B cell (primary cell): Measurements from ENCODE around the gene COG5. TPM values are rescaled to one million over a fixed set of nuclear protein-coding genes. Genes with fewer than 3 reads are reported as not detected.
A peak's percentile ranks its signal among the peaks of the same experiment; 100 is the strongest.

ENCODE experiments used
- ATAC-seq: fragments of 200-7000 bp; cut with Tn5 transposase; one replicate; pipeline ENCODE4 v1.10.0; 2021; ENCODE audit warnings: low read depth, mild to moderate bottlenecking, moderate number of reproducible peaks, moderate library complexity
- CTCF ChIA-PET: fragments of 350-600 bp; sonication (Branson Sonifier 250); formaldehyde crosslinking; loops from one replicate; lab custom pipeline; 2021; ENCODE audit warnings: antibody characterized with exemption, inconsistent platforms; lab: Charles Lee
- POLR2A ChIA-PET: fragments of 350-600 bp; sonication (Branson Sonifier 250); formaldehyde crosslinking; loops from one replicate; lab custom pipeline; 2021; ENCODE audit warnings: antibody characterized with exemption; lab: Charles Lee
- DNase-seq: peaks from one replicate; pipeline ENCODE4 v3.0.0; 2013
- H2AFZ ChIP-seq: 2 replicates; pipeline ENCODE4 v1.6.1; 2012; ENCODE audit warnings: mild to moderate bottlenecking, low read depth, low read length; ENCODE audit not compliant: insufficient read depth, poor library complexity, severe bottlenecking
- H3K27ac ChIP-seq, 2 donors: 1 replicate in 1 of 2; 2 replicates in 1 of 2; pipeline ENCODE4 v1.5.1; 2012 to 2013; ENCODE audit warnings: low read length in 2 of 2, mild to moderate bottlenecking in 2 of 2, moderate library complexity in 1 of 2
- H3K27me3 ChIP-seq, 4 experiments: fragments of 200-600 bp in 1 of 4; sonication (generic) in 1 of 4; replicated peaks in 1 of 4; 1 replicate in 2 of 4; 2 replicates in 2 of 4; pipeline versions ENCODE4 v1.6.1 to v1.7.0; 2013 to 2016; ENCODE audit warnings: low read length in 3 of 4, mild to moderate bottlenecking in 2 of 4, mixed read lengths in 1 of 4, moderate library complexity in 1 of 4; ENCODE audit not compliant: insufficient read depth in 4 of 4, control insufficient read depth in 3 of 4; ENCODE audit errors: control extremely low read depth in 1 of 4
- H3K36me3 ChIP-seq, 2 experiments: replicated peaks in 1 of 2; 1 replicate in 1 of 2; 2 replicates in 1 of 2; pipeline versions ENCODE4 v1.6.1 to v1.7.1; 2013; ENCODE audit warnings: low read length in 1 of 2; ENCODE audit not compliant: insufficient read depth in 2 of 2, control insufficient read depth in 1 of 2; ENCODE audit errors: control extremely low read depth in 1 of 2, extremely low read depth in 1 of 2
- H3K4me1 ChIP-seq, 2 donors: fragments of 200-600 bp in 1 of 2; sonication (generic) in 1 of 2; 1 replicate in 1 of 2; 2 replicates in 1 of 2; pipeline versions ENCODE4 v1.5.1 to v1.6.1; 2013 to 2017; ENCODE audit warnings: low read length in 2 of 2; ENCODE audit not compliant: control insufficient read depth in 2 of 2, insufficient read depth in 2 of 2
- H3K4me2 ChIP-seq: replicated peaks from 2 replicates; pipeline ENCODE3; 2012; ENCODE audit warnings: mild to moderate bottlenecking, low read depth, low read length; ENCODE audit not compliant: poor library complexity, severe bottlenecking
- H3K4me3 ChIP-seq, 5 experiments: fragments of 200-600 bp in 1 of 5; sonication (generic) in 1 of 5; 1 replicate in 3 of 5; 2 replicates in 2 of 5; pipeline versions ENCODE4 v1.5.1 to v1.7.0; 2011 to 2016; ENCODE audit warnings: low read length in 4 of 5, mild to moderate bottlenecking in 4 of 5, low read depth in 2 of 5, control low read depth in 1 of 5, moderate library complexity in 1 of 5; ENCODE audit not compliant: insufficient read depth in 1 of 5; ENCODE audit errors: control extremely low read depth in 1 of 5, extremely low read depth in 1 of 5
- H3K79me2 ChIP-seq: fragments of 200-600 bp; sonication (generic); one replicate; pipeline ENCODE4 v1.6.0; 2016; ENCODE audit warnings: low read length; ENCODE audit not compliant: control insufficient read depth, insufficient read depth
- H3K9ac ChIP-seq: fragments of 200-600 bp; sonication (generic); 2 replicates; pipeline ENCODE4 v1.6.1; 2017; ENCODE audit warnings: mild to moderate bottlenecking, low read length, moderate library complexity
- H3K9me3 ChIP-seq, 3 donors: one replicate each; pipeline versions ENCODE4 v1.6.1 to v1.7.1; 2013; ENCODE audit warnings: low read length in 2 of 3; ENCODE audit not compliant: control insufficient read depth in 2 of 3, insufficient read depth in 1 of 3; ENCODE audit errors: control extremely low read depth in 1 of 3
- H4K20me1 ChIP-seq: 2 replicates; pipeline ENCODE4 v1.6.0; 2012; ENCODE audit warnings: mild to moderate bottlenecking, low read length; ENCODE audit not compliant: insufficient read depth, control insufficient read depth, poor library complexity, severe bottlenecking
- H3K27ac Mint-ChIP-seq: one replicate; pipeline ENCODE4 v1.8.0; 2021; ENCODE audit warnings: mixed read lengths
- H3K27me3 Mint-ChIP-seq: one replicate; pipeline ENCODE4 v1.8.0; 2021; ENCODE audit warnings: mixed read lengths
- H3K4me1 Mint-ChIP-seq: one replicate; pipeline ENCODE4 v1.8.0; 2021; ENCODE audit warnings: mixed read lengths
- H3K4me3 Mint-ChIP-seq: one replicate; pipeline ENCODE4 v1.8.0; 2021; ENCODE audit warnings: mixed read lengths
- H3K9me3 Mint-ChIP-seq: one replicate; pipeline ENCODE4 v1.8.0; 2022; ENCODE audit warnings: mixed read lengths; ENCODE audit not compliant: insufficient read depth
- CTCF ChIP-seq: fragments of 200-600 bp; IDR thresholded peaks from one replicate; pipeline ENCODE4 v1.8.0; 2022; ENCODE audit warnings: antibody characterized with exemption, mild to moderate bottlenecking
- EZH2 ChIP-seq: IDR thresholded peaks from 2 replicates; pipeline ENCODE4 v1.6.1; 2012; ENCODE audit warnings: borderline replicate concordance, low read depth, mild to moderate bottlenecking, moderate library complexity, low read length; ENCODE audit not compliant: insufficient read depth, poor library complexity, severe bottlenecking
- WGBS: methylation state at CpG from one replicate; pipeline ENCODE4 v1.1.5; 2013; ENCODE audit warnings: missing lambda C conversion rate; ENCODE audit not compliant: insufficient coverage; 5-methylcytosine and 5-hydroxymethylcytosine counted together
- intact Hi-C: fragments of 100-400 bp; cut with micrococcal nuclease; formaldehyde crosslinking; loops from one replicate; pipeline ENCODE4 v1.10.0; 2022
- polyA plus RNA-seq: library from polyadenylated mRNA; depleted of rRNA; stranded (reverse); fragments of >200 nt; gene quantifications from 2 replicates; pipeline ENCODE4 v1.2.3, GENCODE V29; 2012
- total RNA-seq, 2 donors: library from RNA; stranded (reverse); fragments of 120-200 nt in 1 of 2; gene quantifications; 1 replicate in 1 of 2; 2 replicates in 1 of 2; pipeline versions ENCODE4 v1.2.3 to v1.2.4, GENCODE V29; 2013 to 2022

COG5 gene
- total and polyA plus RNA-seq, 2 donors (not counting 1 experiment from before 2014, with no cell fraction given): 7.0 to 73.0 TPM

- Histone ChIP-seq H3K79me2 (no peaks in the 10 kb centered on the region), H3K36me3 (peaks cover 0 to 12% of the 10 kb centered on the region in 2 experiments), H3K4me2 (no peak overlapping the region), H4K20me1 (no peaks in the 10 kb centered on the region), H3K4me3 (no peak overlapping the region), H3K27me3 (no peaks in the 10 kb centered on the region), H3K9me3 (peaks cover 0 to 4% (median 0%) of the 10 kb centered on the region in 3 donors), H3K27ac (no peak overlapping the region), H2AFZ (no peak overlapping the region), H3K9ac (no peak overlapping the region), H3K4me1 (no peaks in the 10 kb centered on the region)
- H3K27ac Mint-ChIP-seq: no peak overlapping the region
- ChIA-PET POLR2A (no interaction called here), CTCF (no interaction called here)
- no peaks in the 10 kb centered on the region for H3K9me3 Mint-ChIP-seq
- intact Hi-C loops: no loop called here
- no peak overlapping the region for H3K4me3 Mint-ChIP-seq
- TF ChIP-seq EZH2: no peak
- no peak for TF ChIP-seq CTCF
- no peak for ATAC-seq
- peaks cover 2% of the 10 kb centered on the region for H3K4me1 Mint-ChIP-seq
- no peak for DNase-seq
- H3K27me3 Mint-ChIP-seq: no peaks in the 10 kb centered on the region
Observed at GRCh38 chr7:107353701-107354100, 210.0 kb downstream of the COG5 start.

GRCh38 chr7:107345898-107346297, 217.8 kb downstream of the COG5 start:
- Mint-ChIP-seq H3K4me3 (no peak overlapping the region), H3K9me3 (peaks cover 7% of the 10 kb centered on the region)
- CTCF ChIA-PET: no interaction called here

More at GRCh38 chr7:107345898-107346297, 217.8 kb downstream of the COG5 start:
- Histone ChIP-seq H4K20me1 (no peaks in the 10 kb centered on the region), H3K36me3 (peaks cover 0 to 2% of the 10 kb centered on the region in 2 experiments), H3K4me2 (peak overlapping the region; percentile 49), H3K79me2 (no peaks in the 10 kb centered on the region), H2AFZ (no peak overlapping the region), H3K9me3 (no peaks in the 10 kb centered on the region), H3K4me1 (no peaks in the 10 kb centered on the region), H3K9ac (no peak overlapping the region), H3K4me3 (no peak overlapping the region), H3K27ac (no peak overlapping the region), H3K27me3 (no peaks in the 10 kb centered on the region)
- Mint-ChIP-seq H3K4me1 (peaks cover 2% of the 10 kb centered on the region), H3K27me3 (no peaks in the 10 kb centered on the region), H3K27ac (no peak overlapping the region)
- no peak for DNase-seq
- POLR2A ChIA-PET: no interaction called here
- intact Hi-C loops: no loop called here
- WGBS: no CpG with 5 or more reads among the region's 1 CpG
- no peak for ATAC-seq
- no peak for TF ChIP-seq EZH2
- no peak for TF ChIP-seq CTCF
